Stimulated activated CD4-positive, alpha-beta T cell treated with anti-CD3 and anti-CD28 coated beads, Interleukin-4, amount 100 ng/mL, for 4 hours (primary cell): ENCODE measurements around the gene FAM149B1.

Source experiments
- DNase-seq, 2 experiments: peaks; one replicate each; pipeline ENCODE4 v3.0.0-alpha.2; 2020

Gene FAM149B1

DNA sequence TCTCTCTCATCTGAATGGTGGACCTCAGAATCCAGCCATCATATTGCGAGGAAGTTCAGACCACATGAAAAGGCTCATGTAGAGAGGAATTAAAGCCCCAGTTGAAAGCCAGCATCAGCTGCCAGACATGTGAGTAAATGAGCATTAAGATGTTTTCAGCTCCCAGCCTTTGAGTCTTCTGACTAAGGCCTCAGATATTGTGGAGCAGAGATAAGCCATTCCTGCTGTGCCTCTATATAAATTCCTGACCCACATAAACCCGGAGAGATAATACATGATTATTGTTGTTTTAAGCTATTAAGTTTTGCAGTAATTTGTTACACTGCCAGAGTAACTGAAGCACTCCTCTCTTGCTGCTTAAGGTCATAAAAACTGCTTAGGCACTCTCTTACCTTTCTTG, 14.6 kb downstream of the FAM149B1 start:
- DNase-seq: no peak

DNA sequence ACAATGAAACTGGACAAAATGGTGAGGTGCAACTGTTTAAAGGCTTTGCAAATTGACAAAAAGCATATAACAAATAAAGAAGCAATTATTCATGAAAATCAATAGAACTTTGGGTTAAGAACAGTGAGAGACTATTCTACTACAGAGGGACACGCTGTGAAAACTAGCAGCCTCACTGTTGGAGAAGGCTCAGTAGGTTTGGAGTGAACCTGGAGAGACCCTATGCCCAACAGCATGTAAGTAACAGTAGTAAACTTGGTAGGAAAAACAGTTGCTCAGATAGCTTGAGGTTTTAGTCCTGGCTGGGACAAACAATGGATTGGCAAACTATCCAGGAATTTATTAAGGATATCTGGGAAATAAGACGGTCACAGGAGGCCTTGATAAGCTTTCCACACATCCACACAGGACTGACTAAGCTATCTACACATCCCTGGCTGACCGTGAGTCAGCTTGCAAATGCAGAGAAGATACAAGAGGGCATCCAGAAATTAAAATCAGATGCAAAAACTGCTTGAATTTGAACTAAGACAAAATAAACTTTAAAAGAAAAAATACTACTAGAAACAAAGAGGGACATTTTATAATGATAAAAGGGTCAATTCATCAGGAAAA, 15.9 kb downstream of the FAM149B1 start:
- DNase-seq: no peak

DNA sequence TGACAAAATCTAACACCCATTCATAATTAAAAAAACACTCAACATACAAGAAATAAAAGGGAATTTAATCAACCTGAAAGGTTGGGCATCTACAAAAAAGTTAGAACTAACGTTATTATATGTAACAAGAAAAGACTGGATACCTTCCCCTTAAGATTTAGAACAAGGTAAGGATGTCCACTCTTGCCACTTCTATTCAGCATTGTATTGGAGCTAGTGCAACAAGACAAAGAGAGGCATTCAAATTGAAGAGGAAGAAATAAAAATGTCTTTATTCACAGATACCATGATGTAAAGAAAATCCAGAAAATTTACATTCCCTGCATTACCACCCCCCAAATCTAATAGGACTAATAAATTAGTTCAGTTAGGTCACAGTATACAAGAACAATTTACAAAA, 18.3 kb downstream of the FAM149B1 start:
- no peak for DNase-seq

DNA sequence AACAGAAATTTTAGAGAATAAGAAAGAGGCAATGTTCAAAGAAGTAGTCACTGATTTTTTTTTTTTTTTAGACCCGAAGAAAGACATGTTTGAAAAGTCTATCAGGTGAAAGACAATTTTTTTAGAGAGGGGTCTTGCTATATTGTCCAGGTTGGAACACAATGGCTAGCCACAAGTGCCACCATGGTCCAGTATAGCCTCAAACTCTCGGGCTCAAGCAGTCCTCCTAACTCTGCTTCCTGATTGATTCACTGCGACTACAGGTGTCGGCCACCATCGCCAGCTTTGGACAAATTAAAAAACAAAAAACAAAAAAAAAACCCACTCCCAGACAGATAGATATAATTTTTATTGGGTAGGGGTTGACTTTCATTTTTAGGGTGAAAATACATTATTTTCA, 22.3 kb downstream of the FAM149B1 start:
- DNase-seq: no peak

DNA sequence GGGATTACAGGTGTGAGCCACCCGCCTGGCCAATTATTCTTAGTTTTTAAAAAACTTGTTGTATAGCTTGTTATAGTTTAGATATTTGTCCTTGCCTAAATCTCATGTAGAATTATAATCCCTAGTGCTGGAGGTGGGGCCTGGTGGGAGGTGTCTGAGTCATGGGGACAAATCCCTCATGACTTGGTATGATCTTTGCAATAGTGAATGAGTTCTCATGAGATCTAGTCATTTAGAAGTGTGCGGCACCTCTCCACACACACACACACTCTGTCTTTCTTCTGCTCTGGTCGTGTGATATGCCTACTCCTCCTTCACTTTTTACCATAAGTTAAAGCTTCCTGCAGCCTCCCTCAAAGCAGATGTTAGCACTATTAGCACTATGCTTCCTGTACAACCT, 37.2 kb downstream of the FAM149B1 start:
- no peak for DNase-seq

DNA sequence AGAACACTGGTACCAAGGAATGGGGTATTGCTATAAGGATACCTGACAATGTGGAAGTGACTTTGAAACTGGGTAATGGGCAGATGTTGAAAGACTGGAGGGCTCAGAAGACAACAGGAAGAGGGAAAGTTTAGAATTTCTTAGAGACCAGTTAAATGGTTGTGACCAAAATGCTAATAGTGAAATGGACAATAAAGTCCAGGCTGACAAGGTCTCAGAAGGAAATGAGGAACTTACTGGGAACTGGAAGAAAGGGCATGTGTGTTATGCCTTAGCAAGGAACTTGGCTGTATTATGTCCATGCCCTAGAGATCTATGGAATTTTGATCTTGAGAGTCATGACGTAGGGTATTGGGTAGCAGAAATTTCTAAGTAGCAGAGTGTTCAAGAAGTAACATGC, 38.0 kb downstream of the FAM149B1 start:
- DNase-seq: no peak

DNA sequence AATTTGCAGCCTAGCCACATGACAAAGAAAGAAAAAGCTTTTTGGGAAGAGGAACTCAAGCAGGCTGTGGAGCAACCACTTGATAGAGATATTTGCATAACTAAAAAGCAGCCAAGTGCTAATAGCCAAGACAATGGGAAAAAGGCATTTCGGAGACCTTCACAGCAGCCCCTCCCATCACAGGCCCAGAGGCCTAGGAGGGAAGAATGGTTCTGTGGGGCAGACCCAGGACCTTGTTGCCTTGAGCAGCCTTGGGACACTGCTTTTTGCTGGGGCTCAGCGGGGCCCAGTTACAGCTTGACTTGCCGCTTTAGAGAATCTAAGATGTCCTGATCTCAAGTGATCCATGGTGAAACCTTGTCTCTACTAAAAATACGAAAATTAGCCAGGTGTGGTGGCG, 38.5 kb downstream of the FAM149B1 start:
- DNase-seq: no peak

DNA sequence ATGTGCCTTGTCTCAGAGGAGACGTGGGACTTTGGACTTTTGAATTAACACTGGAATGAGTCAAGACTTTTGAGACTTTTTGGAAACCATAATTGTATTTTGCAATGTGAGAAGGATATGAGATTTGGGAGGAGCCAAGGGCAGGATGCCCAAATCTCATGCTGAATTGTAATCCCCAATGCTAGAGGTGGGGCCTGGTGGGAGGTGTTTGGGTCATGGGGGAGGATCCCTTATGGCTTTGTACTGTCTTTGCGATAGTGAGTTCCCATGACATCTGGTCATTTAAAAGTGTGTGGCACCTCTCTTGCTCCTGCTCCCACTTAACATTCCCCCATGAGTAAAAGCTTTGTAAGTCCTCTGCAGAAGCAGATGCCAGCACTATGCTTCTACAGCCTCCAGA, 40.0 kb downstream of the FAM149B1 start:
- DNase-seq: no peak

DNA sequence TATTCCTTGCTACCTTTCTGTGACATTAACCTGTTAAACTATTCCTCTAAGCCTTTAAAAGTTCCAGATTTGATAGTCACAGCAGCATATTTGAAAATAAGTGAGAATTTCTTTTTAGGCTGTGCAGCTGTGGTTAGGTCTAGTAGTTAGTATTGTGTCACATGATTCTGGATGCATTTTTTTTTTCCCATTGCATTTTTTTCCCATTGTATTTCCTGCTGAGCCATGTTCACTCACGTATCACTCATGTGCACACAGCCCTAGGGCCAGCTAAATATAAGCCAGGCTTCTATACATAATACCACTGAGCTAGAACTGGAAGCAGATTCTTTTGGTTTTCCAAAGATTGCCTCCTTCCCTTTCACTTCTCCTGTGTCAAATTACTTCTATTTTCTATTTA, 41.8 kb downstream of the FAM149B1 start:
- no peak for DNase-seq

DNA sequence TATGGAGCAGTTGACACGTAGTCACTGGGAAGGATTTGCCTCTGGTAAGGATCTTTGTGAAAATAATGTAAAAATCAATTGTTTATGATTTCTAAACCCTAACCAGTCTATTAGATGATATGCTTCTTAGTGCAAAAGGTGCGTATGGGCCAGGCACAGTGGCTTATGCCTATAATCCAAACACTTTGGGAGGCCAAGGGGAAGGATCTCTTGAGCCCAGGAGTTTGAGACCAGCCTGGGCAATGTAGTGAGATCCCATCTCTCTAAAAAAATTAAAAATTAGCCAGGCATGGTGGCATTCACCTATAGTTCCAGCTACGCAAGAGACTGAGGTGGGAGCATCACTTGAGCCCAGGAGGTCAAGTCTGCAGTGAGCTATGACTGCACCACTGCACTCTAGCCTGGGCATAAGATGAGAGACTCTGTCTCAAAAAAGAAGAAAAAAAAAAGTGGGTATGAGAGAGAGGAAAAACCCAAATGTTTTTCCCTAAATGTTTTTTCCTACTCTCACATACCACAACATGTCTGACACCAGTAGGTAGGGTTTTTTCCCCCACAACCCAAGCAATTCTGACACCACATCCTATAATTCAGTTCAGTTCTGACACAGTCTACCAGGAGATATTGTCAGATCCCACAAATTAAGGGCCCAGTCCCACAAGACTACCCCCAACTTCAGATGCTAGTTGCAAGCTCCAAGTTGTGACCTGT, 42.6 kb downstream of the FAM149B1 start:
- no peak for DNase-seq

DNA sequence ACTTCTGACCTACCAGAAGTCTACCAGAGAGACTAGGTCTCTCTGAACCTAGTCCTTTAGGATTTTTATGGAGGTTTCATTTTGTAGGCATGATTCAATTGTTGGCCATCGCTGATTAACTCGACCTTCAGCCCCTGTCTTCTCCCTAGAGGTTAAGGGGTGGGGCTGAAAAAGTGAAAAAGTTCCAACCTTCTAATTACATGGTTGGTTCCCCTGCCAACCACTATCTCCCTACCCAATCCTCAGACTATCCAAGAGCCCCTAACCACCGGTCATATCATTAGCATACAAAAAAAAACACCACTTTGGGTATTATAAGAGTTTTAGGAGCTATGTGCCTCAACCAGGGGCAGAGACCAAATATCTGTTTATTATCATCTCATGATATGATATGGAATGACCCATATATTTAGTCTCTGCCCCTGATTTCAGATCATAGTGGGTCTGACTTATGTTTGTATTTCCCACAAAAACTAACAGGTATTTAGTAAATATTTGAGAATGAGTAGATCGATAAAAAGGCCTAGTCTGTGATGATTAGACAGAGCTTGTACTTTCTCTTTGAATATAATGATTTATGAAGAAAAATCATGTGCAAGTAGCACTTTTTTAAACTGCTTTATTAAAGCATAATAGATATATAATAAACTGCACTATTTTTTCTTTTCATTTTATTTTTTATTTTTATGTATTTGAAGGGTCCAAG, 43.3 kb downstream of the FAM149B1 start:
- no peak for DNase-seq

DNA sequence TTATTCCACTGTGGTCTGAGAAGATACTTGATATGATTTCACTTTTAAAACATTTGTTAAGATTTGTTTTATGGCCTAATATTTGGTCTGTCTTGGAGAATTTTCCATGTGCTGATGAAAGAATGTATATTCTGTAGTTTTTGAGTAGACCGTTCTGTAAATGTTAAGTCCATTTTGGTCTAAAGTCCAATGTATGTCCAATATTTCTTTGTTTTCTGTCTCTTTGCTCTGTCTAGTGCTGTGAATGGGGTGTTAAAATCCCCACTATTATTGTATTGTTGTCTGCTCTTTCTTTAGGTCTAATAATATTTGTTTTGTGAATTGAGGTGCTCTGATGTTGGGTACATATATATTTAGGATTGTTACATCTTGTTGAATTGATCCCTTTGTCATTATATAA, 47.8 kb downstream of the FAM149B1 start:
- DNase-seq: no peak

DNA sequence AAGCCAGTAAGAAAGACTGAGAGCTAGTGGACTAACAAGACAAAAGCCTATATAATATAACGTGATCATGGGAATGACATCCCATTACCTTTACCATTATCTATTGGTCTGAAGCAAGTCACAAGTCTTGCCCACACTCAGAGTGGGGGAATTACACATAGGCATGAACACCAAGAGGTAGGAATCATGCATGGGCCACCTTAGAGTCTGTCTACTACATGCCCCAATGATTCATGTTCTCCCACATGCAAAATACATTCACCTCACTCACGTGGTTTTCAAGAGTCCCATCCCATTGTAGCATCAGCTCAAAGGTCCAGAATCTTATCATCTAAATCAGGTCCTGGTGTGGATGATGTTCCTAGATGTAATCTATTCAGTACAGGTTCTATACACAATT, 49.7 kb downstream of the FAM149B1 start:
- DNase-seq: no peak

DNA sequence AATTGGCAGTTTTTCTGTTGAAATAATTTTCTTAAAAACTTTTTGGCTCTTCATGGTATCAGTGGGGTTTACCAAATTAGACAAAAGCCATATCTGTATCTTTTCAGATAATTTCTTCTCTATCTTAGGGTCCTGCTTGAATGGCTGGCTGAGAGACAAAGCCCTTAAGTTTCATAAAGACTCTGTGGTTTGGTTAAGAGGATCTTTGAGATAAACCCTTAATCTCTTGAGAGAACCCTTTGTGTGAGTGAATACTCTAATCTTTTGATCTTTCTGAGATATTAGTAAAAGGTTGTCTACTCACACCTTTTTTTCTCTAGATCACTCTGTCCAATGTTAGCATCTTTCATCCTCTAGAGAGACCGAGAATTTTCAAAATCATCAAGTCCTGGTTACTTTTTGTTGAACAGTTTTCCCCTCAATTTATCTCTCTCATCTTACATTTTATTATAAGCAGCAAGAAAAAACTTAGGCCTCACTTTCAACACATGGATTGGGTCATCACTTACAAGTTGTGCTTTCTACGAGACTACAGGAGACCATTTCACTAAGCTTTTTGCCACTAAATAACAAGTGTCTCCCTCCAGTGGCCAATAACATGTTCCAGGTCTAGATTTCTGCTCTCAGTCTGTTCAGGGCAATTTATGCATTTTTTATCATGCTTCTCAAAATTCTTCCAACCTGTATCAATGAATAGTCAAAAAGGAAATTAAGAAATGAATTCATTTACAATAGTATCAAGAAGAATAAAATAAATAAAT, 50.7 kb downstream of the FAM149B1 start:
- DNase-seq: no peak

DNA sequence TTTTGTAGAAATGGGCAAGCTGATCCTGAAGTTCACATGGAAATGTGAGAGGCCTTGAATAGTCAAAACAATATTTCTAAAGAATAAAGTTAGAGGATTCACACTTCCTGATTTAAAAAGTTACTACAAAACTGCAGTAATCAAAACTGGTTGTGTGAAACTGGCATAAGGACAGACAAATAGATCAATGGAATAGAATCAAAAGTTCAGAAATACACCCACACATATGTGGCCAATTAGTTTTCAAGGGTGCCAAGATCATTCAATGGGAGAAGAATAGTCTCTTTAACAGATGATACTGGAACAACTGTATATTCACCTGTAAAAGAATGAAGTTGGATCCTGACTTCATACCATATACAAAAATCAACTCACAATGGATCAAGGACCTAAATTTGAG, 51.5 kb downstream of the FAM149B1 start:
- DNase-seq: no peak

DNA sequence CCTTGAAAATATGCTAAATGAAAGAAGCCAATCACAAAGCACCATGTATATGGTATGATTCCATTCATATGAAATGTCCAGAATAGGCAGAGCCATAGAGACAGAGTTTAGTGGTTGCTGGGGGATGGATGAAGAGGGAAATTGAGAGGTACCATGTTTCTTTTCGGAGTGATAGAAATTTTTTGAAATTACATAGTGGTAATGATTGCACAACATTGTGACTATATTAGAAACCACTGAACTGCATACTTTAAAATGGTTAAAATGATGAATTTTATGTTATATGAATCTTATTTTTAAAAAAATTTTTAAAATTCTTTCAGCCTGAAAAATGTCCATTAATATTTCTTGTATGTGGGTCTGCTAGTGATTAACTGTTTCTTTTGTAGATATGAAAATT, 53.1 kb downstream of the FAM149B1 start:
- DNase-seq: no peak

DNA sequence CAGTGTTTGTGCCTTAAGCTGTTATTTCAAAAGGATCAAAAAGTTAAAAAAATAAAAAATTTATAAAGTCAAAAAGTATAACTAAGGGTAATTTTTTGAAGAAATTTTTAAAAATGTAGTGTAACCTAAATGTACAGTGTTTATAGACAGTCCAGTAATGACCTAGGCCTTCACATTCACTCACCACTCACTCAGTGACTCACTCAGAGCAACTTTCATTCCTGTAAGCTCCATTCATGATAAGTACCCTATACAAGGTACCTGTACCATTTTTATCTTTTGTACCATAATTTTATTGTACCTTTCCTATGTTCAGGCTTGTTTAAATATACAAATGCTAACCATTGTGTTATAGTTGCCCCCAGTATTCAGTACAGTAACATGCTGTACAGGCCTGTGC, 57.6 kb downstream of the FAM149B1 start:
- DNase-seq: no peak

DNA sequence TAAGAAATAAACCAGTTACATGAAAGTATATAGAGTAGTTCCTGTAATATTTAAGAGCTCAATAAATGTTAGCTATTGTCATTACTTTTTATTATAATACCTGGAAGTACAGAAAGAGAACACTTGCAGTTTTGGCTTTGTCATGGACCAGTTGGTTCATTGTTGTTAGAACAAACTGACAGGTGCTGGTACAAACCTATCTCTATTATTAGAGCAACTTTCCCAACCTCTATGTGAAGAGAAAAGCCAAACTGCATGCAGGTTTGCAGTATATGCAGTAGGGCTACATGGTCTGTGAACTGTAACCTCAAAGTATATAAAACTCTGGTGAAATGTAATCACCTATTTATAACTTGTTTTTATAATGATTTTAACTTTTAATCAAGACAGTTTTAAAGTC, 58.7 kb downstream of the FAM149B1 start:
- DNase-seq: no peak

DNA sequence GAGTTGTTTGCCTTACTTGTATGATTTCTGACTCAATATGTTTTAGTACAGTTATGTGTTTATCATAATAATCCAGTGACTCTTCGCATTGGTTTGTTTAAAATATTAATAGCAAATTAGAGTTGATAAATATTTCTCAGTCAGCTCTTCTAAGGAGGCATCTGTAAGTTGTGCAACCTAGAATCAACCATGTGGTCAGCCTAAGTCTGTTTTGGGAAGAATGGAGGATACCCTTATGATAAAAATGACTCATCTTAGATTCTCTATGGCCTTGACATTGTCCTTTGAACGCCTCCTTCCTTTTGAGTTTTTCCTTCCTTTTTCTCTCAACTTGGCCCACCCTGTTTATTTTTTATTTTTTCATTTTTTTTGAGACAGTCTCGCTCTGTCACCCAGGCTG, 60.3 kb downstream of the FAM149B1 start:
- no peak for DNase-seq

DNA sequence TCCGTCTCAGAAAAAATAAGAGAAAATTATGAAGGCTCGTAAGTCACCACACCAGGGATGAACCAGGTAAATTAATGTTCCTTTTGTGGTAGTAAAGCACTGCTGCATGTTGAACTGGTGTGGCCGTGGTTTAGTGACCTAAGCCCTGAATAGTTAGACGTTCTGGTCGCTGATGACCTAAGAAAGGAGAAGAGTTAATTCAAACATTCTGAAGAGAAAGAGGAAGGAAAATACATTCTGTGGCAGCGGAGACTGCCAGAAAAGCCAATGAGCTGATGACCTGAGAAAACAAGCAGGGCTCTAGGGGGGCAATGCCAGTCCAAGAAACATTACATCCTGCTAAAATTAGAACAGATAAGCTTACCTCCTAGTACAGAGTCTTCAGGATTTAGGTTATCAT, 61.6 kb downstream of the FAM149B1 start:
- no peak for DNase-seq

DNA sequence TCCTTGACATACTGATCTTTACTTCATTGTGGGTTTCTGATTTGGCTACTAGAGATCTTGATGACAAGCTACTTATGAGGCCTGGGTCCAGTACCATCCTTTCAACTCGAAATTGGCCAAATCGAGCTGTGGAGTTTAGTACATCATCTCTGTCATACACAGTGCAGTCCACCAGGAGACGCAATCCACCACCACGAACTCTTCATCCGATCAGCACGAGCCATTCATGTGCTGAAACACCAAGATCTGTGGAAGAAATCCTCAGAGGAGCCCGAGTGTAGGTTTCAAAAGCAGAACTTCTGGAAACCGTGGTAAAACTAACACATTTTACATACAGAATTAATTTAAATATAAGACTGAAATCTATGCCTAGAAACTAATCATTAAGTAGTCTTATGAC, 65.0 kb downstream of the FAM149B1 start:
- DNase-seq: no peak

DNA sequence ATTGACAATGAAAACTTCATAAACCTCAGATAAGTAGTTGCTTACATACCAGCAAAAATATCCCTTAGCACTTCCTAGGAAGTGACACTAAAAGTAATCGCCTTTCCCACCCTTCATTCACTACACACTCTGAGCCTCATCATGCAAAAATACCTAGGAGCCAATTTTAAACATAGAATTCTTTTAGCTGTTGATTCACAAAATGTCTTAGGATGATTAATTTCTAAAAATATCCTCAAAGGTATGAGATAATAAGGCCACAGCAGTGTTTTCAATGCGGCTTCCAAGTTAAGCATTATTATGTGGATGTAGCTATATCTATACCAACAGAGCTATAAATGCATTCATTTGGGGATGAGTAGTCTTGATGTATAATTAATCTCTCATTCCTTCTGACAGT, 66.0 kb downstream of the FAM149B1 start:
- DNase-seq: no peak

DNA sequence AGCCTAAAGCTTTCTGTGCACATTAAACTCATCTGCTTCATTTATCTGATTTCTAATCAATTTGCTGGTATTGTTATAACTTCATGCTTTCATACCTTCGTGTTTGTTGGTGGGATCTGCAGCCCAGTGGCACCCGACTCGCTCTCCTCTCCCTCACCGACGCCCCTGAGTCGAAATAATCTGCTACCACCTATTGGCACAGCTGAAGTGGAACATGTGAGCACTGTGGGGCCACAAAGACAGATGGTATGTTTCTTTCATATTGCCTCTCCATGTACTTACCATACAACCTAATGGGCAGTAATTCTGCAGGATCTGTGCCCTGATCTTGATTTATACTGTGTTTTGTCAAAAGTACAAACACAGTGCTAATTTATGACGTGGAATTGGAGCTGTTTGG, 66.8 kb downstream of the FAM149B1 start:
- no peak for DNase-seq
